HL-60 (cell line): Measurements from ENCODE around the gene ZNF512B.

Source experiments
- GABPA ChIP-seq: IDR thresholded peaks from 2 replicates; pipeline ENCODE4 v1.6.1; 2012; ENCODE audit warnings: low read depth
- TF ChIP-seq, protein P1 (sequence below): IDR thresholded peaks from one replicate; pipeline ENCODE4 v1.5.1; 2011; ENCODE audit warnings: low read length, control low read depth, inconsistent platforms; ENCODE audit not compliant: insufficient read depth

DNA sequence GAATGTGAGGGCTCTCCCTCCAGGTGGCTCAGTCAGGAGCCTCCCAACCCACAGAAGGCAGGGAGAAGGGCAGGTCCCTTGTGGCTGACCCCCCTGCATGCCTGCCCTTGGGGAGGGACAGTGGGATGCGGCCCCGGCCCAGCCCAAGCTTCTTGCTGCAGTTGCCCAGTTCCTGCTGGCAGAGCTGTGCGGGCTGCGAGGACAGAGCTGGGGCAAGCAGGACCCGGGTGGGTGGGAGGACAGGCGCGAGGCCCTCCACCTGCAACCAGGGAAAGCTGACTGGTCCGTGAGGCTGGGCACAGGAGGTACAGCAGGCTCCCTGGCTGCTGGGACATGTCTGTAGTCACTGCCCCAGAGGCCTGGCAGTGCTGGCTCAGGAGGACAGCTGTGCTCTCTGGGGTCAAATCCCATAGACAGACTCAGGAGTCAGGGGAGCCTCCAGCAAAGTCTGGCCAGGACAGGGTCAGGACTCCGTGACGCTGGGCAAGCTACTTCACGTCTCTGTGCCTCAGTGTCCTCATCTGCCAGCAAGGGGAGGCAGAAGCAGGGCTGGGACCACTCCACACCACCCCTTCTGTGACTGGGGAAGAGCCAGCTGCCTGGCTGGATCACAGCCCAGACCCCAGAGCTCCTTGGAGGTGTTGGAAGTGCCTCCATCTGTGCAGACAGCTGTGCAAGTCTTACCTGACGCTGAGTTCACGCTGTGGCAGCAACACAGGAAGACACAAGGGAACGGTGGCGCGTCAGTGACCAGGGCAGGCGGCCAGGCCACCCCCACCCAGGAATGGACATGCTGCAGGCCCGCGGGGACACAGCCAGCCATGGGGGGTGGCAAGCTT, 26.5 kb downstream of the ZNF512B start:
- TF ChIP-seq GABPA, result no peak
- TF ChIP-seq, protein P1, sequence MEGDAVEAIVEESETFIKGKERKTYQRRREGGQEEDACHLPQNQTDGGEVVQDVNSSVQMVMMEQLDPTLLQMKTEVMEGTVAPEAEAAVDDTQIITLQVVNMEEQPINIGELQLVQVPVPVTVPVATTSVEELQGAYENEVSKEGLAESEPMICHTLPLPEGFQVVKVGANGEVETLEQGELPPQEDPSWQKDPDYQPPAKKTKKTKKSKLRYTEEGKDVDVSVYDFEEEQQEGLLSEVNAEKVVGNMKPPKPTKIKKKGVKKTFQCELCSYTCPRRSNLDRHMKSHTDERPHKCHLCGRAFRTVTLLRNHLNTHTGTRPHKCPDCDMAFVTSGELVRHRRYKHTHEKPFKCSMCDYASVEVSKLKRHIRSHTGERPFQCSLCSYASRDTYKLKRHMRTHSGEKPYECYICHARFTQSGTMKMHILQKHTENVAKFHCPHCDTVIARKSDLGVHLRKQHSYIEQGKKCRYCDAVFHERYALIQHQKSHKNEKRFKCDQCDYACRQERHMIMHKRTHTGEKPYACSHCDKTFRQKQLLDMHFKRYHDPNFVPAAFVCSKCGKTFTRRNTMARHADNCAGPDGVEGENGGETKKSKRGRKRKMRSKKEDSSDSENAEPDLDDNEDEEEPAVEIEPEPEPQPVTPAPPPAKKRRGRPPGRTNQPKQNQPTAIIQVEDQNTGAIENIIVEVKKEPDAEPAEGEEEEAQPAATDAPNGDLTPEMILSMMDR, result no peak
